D721Med (cell line): ENCODE results near the gene FAM107B.

Source experiments
- DNase-seq: peaks from one replicate; pipeline ENCODE4 v3.0.0; 2011; ENCODE audit warnings: low spot score; ENCODE audit not compliant: insufficient read length
- FAIRE-seq: peaks from 2 replicates; lab custom pipeline; 2011; peaks lifted over from hg19 to GRCh38; lab: Jason Lieb, UNC
- CTCF ChIP-seq: IDR thresholded peaks from 2 replicates; pipeline ENCODE4 v1.5.1; 2012; ENCODE audit warnings: mild to moderate bottlenecking, control low read depth; ENCODE audit not compliant: insufficient read depth; ENCODE audit errors: missing control alignments

The FAM107B gene

GRCh38 chr10:14565199-14565598, 209.5 kb downstream of the FAM107B start:
- DNase-seq (no peak), FAIRE-seq (no peak)
- TF ChIP-seq CTCF: no peak

GRCh38 chr10:14564268-14564744, 210.4 kb downstream of the FAM107B start:
- TF ChIP-seq CTCF: no peak
- DNase-seq (no peak), FAIRE-seq (no peak)

- FAIRE-seq (no peak), DNase-seq (no peak)
- TF ChIP-seq CTCF: no peak
Observed at GRCh38 chr10:14563359-14563940, 211.2 kb downstream of the FAM107B start.

GRCh38 chr10:14563076-14563336, 211.7 kb downstream of the FAM107B start:
- no peak for TF ChIP-seq CTCF
- DNase-seq: no peak
- FAIRE-seq: no peak

GRCh38 chr10:14562218-14563075, 212.2 kb downstream of the FAM107B start:
- FAIRE-seq (peak; percentile 6), DNase-seq (no peak)
- no peak for TF ChIP-seq CTCF

- DNase-seq (no peak), FAIRE-seq (no peak)
- TF ChIP-seq CTCF: no peak
Observed at GRCh38 chr10:14560791-14561765, 213.6 kb downstream of the FAM107B start.
